Stimulated activated CD8-positive, alpha-beta memory T cell treated with anti-CD3 and anti-CD28 coated beads, Interleukin-2, amount 100 ng/mL, for 1 hour (primary cell): Measurements from ENCODE around the gene RAB6C.
"Not testable (repeated sequence)": the region's sequence is repeated elsewhere in the genome, so short reads cannot be mapped to it uniquely, and the experiment has no call there.

Experiments used
- DNase-seq, 2 donors: peaks; one replicate each; pipeline ENCODE4 v3.0.0-alpha.2; 2020; ENCODE audit warnings: low read depth in 2 of 2

The RAB6C gene

GRCh38 chr2:129979629-129980155 is at the start of gene RAB6C:
Gene RAB6C (plus strand): TSS chr2:129979666. CDS start chr2:129980116, 450 bp downstream.
- not testable (repeated sequence) for DNase-seq

- no peak for DNase-seq
Observed at GRCh38 chr2:129930451-129930850, 49.0 kb upstream of the RAB6C start.

- DNase-seq: not testable (repeated sequence)
Observed at GRCh38 chr2:129933387-129933786, 46.1 kb upstream of the RAB6C start.

GRCh38 chr2:129934044-129934822 is 45.2 kb upstream of the RAB6C start:
- DNase-seq: no peak

GRCh38 chr2:129935118-129935517 is 44.3 kb upstream of the RAB6C start:
- DNase-seq: no peak

GRCh38 chr2:129936334-129936934 is 43.0 kb upstream of the RAB6C start:
- DNase-seq: no peak

- not testable (repeated sequence) for DNase-seq
Observed at GRCh38 chr2:129938850-129939471, 40.5 kb upstream of the RAB6C start.

- not testable (repeated sequence) for DNase-seq
Observed at GRCh38 chr2:129943456-129943855, 36.0 kb upstream of the RAB6C start.

- no peak for DNase-seq
Observed at GRCh38 chr2:129945557-129945956, 33.9 kb upstream of the RAB6C start.

GRCh38 chr2:129947712-129948111 is 31.8 kb upstream of the RAB6C start:
- DNase-seq: not testable (repeated sequence)

- not testable (repeated sequence) for DNase-seq
Observed at GRCh38 chr2:129956171-129956570, 23.3 kb upstream of the RAB6C start.

GRCh38 chr2:129957891-129958290 is 21.6 kb upstream of the RAB6C start:
- no peak for DNase-seq

GRCh38 chr2:129958736-129959135 is 20.7 kb upstream of the RAB6C start:
- DNase-seq: not testable (repeated sequence)

- DNase-seq: not testable (repeated sequence)
Observed at GRCh38 chr2:129968605-129969004, 10.9 kb upstream of the RAB6C start.

GRCh38 chr2:129975016-129975774 is 4.3 kb upstream of the RAB6C start:
- DNase-seq: no peak

- not testable (repeated sequence) for DNase-seq
Observed at GRCh38 chr2:129976969-129977368, 2.5 kb upstream of the RAB6C start.

- no peak for DNase-seq
Observed at GRCh38 chr2:129977986-129978385, 1.5 kb upstream of the RAB6C start.

- DNase-seq: not testable (repeated sequence)
Observed at GRCh38 chr2:129980246-129980645, 780 bp downstream of the RAB6C start.

- DNase-seq: not testable (repeated sequence)
Observed at GRCh38 chr2:129981689-129982088, 2.2 kb downstream of the RAB6C start.

- no peak for DNase-seq
Observed at GRCh38 chr2:129984426-129984825, 5.0 kb downstream of the RAB6C start.

GRCh38 chr2:129992415-129993006 is 13.0 kb downstream of the RAB6C start:
- not testable (repeated sequence) for DNase-seq
